22Rv1 (cell line): Measurements from ENCODE around the gene IMMP2L.

Experiments used
- H3K27ac ChIP-seq: fragments of 450-650 bp; 2 replicates; pipeline ENCODE4 v1.5.1; 2017
- CTCF ChIP-seq: fragments of 450-650 bp; IDR thresholded peaks from 2 replicates; pipeline ENCODE4 v1.5.1; 2017; ENCODE audit warnings: mild to moderate bottlenecking
- ZFX ChIP-seq: fragments of 450-650 bp; IDR thresholded peaks from 2 replicates; pipeline ENCODE4 v1.6.1; 2017; ENCODE audit warnings: antibody characterized with exemption, borderline replicate concordance

The IMMP2L gene

DNA sequence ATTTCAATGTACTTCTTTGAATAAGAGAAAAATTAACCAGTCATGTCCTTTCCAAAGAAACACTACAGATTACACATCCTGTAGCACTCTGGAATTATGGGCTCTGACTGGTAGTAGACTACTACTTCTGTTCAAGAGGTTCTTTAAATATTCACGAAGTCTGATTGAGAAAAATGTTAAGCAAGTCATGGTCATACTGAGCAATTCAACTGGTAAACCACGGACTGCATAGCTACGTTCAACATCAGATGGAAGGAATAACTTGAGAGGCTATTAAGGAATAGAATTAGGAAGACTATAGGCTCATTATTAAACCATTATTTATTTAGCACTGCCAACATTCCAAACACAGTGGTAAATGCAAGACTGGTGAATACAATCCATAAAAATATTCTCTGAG, 160.8 kb downstream of the IMMP2L start:
- TF ChIP-seq ZFX (no peak), CTCF (no peak)
- H3K27ac ChIP-seq: no peak overlapping the region

GRCh38 chr7:111400088-111400487, 162.2 kb downstream of the IMMP2L start:
- TF ChIP-seq ZFX (no peak), CTCF (no peak)
- no peak overlapping the region for H3K27ac ChIP-seq

DNA sequence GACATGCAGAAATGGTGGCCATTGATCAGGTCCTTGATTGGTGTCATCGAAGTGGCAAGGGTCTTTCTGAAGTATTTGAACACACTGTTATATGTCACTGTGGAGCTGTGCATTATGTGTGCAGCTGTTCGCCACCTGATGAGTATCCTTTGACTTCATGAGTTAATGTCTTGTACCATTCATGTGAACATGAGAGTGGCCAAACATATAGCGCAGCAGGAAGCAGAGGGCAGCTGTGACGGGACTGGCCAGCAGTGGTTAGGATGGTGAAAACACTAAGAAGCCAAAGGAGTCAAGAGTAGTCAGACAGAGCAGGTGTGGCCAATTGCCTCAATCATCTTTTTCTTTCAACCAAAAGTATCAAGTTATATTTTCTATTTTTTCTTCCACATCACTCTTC, 167.4 kb downstream of the IMMP2L start:
- TF ChIP-seq CTCF (no peak), ZFX (no peak)
- no peak overlapping the region for H3K27ac ChIP-seq

DNA sequence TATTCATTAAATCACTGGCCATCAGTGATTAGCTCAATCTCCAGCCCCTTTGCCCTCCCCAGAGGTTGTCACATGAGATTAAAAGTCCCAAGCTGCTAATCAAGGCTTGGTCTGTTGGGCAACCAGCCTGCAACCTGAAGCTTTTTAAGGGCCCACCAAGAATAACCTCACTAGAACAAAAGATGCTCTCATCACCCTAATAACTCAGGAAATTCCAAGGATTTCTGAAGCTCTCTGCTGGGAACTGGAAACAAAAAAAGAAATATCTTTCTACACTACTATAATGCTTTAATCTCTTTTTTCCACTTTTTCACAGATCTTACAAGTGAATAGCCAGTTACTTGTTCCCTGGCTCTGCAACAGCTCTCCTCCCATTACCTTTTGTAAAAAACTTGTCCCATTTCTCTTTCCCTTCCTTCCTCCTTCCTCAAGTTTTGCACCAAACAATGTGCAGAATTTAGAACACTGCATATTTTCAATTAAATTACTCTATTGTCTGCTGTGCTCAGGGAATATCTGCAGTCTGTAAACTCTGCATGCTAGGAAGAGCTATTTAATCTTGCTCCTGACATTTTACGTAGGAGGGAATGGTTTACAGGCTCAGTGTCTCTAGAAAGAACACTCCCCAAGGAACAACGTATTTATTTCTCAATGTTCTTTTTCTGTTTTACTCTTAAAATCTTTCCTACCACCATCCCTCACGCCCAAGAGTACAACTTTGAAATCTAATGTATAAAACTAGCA, 169.1 kb downstream of the IMMP2L start:
- no peak overlapping the region for H3K27ac ChIP-seq
- TF ChIP-seq CTCF (no peak), ZFX (no peak)

- no peak overlapping the region for H3K27ac ChIP-seq
- TF ChIP-seq CTCF (no peak), ZFX (no peak)
Measured at GRCh38 chr7:111392294-111392693, 170.0 kb downstream of the IMMP2L start.

- no peak overlapping the region for H3K27ac ChIP-seq
- no peak for TF ChIP-seq CTCF
- TF ChIP-seq ZFX: no peak
Measured at GRCh38 chr7:111390000-111390399, 172.3 kb downstream of the IMMP2L start.

DNA sequence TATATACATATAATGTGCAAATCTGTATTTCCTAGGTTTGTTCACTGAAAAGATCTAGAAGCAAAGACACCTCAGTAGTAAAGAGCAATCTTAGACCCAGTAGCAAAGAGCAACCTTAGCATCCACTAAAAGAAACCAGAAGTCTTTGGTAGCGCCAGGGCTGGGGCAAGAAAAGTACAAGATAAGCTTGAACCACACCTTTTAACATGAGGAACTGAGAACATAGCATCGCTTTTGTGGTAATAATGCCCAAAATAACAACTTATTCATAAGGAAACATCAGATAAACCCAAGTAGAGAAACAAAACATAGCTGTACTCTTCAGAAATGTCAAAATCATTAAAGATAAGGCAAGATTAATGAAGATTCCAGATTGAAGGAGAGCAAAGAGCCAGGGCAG, 173.4 kb downstream of the IMMP2L start:
- TF ChIP-seq ZFX (no peak), CTCF (no peak)
- H3K27ac ChIP-seq: no peak overlapping the region
